SU-DHL-6 (cell line): ENCODE data around the gene CLDN8.

Experiments
- CTCF ChIP-seq: fragments of 200-600 bp; sonication (generic); IDR thresholded peaks from one replicate; pipeline ENCODE4 v1.5.1; 2017; ENCODE audit warnings: antibody characterized with exemption, mild to moderate bottlenecking, low read length, moderate library complexity; ENCODE audit not compliant: insufficient read depth, poor library complexity, severe bottlenecking
- EZH2phosphoT487 ChIP-seq: fragments of 200-600 bp; sonication (generic), shearing (Covaris generic); conservative IDR thresholded peaks from 2 replicates; pipeline ENCODE4 v1.6.1; 2018; ENCODE audit warnings: mild to moderate bottlenecking, antibody characterized with exemption, low read length, moderate library complexity, mixed read lengths

GRCh38 chr21:30251781-30252180, 35.9 kb upstream of the CLDN8 start:
- TF ChIP-seq CTCF (no peak), EZH2phosphoT487 (no peak)
